ENCODE results near the gene KCTD5.
"Not testable (repeated sequence)": the region's sequence is repeated elsewhere in the genome, so short reads cannot be mapped to it uniquely, and the experiment has no call there.

The KCTD5 gene, protein sequence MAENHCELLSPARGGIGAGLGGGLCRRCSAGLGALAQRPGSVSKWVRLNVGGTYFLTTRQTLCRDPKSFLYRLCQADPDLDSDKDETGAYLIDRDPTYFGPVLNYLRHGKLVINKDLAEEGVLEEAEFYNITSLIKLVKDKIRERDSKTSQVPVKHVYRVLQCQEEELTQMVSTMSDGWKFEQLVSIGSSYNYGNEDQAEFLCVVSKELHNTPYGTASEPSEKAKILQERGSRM

GRCh38 chr16:2682209-2683021 is at the start of gene KCTD5:
Gene KCTD5, plus strand, starts transcription at chr16:2682523. Its CDS starts 26 bp downstream, at chr16:2682549.
- peak; percentile 74 to 93 for DNase-seq

GRCh38 chr16:2639071-2639721 is 43.1 kb upstream of the KCTD5 start:
- not testable (repeated sequence) for DNase-seq

DNA sequence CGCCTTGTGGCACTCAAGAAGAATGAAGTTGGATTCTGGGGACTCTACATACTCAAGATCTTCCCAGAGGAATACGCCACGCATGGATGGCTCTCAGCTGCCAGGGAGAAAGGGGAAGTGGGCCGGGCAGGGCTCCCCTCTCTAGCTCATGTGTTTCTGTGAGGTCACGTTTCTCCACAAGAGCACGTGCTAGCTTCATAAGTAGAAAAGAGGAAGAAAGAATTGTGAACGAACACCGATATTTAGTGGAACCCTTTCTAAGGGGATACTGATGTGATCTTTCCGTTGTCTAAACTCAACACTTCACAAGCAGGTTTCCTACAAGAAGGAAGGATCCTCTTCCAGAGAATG is 42.6 kb upstream of the KCTD5 start:
- DNase-seq: not testable (repeated sequence)

DNA sequence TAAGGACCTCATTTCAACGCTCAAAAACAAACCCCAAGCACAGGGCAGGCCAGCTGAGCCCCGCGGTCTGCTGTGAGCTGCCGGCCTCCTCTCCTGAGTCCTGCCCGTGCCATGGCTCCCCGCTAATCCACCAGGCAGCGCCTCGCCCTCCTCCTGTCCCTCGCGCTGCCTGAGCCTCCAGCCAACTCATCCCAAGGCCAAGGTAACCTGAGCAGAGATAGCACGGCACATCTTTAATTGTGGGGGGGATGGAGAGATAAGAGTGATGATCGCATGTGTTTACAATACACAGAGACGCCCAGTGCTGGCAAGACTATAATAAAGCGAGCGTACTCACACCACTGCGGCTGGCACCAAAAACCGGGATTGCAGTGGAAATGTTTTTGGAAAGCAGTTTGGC is 39.8 kb upstream of the KCTD5 start:
- DNase-seq: not testable (repeated sequence)

- not testable (repeated sequence) for DNase-seq
Observed at GRCh38 chr16:2644754-2645453, 37.4 kb upstream of the KCTD5 start.

DNA sequence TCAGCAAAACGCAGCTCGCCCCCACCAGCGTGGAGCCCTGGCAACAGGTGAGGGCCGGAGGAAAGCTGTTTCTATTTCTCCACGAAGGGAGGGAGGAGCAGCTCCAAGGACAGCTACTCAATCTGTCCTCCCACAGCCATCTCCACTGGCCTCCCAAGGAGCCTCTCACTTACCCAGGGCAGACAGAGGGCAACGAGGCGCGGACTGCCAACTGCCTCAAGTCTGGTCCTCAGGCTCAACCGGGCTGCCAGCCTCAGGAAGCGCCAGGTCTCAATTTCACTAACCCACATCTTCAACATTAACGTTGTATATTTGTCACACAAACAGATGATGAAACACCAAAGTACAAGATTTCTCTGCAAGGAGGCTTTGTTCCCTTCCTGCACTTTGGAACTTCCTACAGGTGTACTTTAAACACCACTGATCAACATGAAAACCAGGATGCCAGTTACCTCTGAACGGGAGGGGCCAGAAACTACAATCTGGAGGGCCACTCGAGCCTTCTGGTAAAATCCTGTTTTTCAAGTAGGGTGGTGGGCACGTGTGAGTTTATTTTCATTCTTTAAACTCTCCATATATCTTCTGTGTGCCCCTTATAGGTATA is 31.0 kb upstream of the KCTD5 start:
- not testable (repeated sequence) for DNase-seq

- not testable (repeated sequence) for DNase-seq
Observed at GRCh38 chr16:2653915-2654314, 28.4 kb upstream of the KCTD5 start.

GRCh38 chr16:2654949-2655348 is 27.4 kb upstream of the KCTD5 start:
- not testable (repeated sequence) for DNase-seq

DNA sequence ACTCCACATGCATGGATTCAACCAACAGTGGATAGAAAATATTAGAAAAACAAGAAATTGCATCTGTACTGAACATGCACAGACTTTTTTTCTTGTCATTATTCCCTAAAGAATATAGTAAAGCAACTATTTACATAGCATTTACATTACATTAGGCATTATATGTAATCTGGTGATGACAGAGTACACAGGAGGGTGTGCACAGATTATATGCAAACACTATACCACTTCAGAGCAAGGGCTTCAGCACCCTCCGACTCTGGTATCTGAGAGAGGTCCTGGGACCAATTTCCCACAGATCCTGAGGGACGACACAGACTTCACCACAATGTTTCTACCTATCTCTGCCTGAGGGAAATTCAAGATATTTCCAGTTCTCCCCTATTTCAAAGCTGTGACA is 25.3 kb upstream of the KCTD5 start:
- DNase-seq: peak in 1 of 2 experiments; percentile 43

GRCh38 chr16:2657803-2658202 is 24.5 kb upstream of the KCTD5 start:
- DNase-seq: not testable (repeated sequence)

GRCh38 chr16:2659560-2659959 is 22.8 kb upstream of the KCTD5 start:
- not testable (repeated sequence) for DNase-seq

DNA sequence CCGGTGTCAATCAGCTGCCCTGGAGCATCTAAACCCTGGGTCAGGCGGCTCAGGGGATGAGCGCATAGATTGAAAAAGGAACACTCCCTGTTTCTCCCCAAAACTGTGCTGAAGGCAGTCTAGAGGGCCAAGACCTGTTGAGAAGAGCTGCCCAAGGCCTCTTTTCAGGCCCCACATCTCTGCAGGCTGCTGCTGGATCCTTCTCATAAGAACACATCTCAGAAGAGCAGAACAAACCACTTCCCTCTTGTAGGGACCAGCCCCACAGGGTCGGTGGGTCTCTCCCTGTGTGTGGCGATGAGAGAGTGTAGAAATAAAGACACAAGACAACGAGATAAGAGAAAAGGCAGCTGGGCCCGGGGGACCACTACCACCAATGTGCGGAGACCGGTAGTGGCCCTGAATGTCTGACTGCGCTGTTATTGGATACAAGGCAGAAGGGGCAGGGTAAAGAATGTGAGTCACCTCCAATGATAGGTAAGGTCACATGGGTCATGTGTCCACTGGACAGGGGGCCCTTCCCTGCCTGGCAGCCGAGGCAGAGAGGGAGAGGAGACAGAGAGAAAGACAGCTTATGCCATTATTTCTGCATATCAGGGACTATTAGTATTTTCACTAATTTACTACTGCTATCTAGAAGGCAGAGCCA is 22.2 kb upstream of the KCTD5 start:
- DNase-seq: not testable (repeated sequence)

DNA sequence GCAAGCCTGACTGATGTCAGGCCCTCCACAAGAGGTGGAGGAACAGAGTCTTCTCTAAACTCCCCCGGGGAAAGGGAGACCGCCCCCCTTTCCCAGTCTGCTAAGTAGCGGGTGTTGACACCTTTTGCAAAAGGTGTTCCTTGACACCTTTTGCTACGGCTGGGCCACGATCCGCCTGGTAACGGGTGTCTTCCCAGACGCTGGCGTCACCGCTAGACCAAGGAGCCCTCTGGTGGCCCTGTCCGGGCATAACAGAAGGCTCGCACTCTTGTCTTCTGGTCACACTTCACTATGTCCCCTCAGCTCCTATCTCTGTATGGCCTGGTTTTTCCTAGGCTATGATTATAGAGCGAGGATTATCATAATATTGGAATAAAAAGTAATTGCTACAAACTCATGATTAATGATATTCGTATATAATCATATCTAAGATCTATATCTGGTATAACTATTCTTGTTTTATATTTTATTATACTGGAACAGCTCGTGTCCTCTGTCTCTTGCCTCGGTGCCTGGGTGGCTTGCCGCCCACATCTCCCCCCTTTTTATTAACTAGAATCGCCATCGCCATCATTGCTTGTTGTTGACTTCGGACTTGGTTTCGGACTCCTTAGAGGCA is 21.5 kb upstream of the KCTD5 start:
- peak in 1 of 2 experiments; percentile 26 for DNase-seq

DNA sequence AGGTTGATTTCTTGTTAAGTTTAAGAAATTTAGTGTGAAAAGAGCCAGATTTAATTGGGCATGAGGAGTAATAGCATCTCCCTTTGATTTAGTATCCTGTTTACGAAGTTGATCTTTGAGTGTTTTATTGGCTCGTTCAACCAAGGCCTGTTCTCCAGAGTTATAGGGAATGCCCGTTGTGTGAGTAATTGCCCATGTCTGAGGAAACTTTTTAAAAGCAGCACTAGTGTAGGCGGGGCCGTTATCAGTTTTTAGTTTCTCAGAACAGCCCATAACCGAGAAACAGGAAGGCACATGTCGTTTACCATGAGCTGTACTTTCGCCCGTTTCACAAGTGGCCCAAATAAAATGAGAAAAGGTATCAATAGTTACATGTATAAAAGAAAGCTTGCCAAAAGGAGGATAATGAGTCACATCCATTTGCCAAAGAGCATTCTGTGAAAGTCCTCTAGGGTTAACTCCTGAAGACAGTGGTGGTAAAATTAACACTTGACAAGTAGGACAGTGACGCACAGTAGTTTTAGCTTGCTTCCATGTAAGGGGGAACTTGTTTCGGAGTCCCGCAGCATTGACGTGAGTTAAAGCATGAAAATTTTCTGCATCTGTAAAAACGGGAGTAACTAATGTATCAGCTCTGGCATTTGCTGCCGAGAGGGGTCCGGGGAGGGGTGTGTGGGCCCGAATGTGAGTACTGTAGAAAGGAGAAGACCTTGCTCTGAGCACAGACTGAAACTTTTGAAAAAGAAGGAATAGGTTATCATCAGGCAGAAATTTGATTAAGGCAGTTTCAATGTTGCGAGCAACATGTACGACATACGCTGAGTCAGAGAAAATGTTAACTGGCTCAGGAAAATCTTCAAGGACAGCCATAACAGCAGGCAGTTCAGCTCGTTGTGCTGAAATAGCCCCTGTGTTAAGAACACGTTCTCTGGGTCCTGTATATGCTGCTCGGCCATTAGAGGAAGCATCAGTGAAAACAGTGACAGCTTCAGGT is 18.5 kb upstream of the KCTD5 start:
- DNase-seq: no peak

- no peak for DNase-seq
Observed at GRCh38 chr16:2664574-2664982, 17.7 kb upstream of the KCTD5 start.

- not testable (repeated sequence) for DNase-seq
Observed at GRCh38 chr16:2666671-2667070, 15.7 kb upstream of the KCTD5 start.

- not testable (repeated sequence) for DNase-seq
Observed at GRCh38 chr16:2669587-2669986, 12.7 kb upstream of the KCTD5 start.

GRCh38 chr16:2670017-2670416 is 12.3 kb upstream of the KCTD5 start:
- DNase-seq: peak in 1 of 2 experiments; percentile 41

DNA sequence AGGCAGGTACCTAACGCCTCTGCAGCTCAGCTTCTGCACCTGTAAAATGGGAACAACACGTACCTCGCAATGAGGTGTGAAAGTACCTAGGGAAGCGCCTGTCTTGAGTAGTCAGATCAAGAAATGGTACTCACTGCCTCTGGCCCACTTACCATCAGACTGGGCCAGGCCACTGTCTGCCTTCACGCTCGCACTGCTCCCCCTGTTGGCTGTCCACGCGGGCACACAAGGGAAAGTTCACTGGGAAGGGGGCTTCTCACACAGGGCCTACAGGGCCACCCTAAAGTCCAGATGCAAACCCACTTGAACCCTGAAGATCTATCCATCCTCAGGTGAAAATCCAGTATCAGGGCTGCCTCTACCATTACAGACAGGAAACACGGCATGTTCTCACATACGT is 11.1 kb upstream of the KCTD5 start:
- peak in 1 of 2 experiments; percentile 19 for DNase-seq

- no peak for DNase-seq
Observed at GRCh38 chr16:2671741-2672140, 10.6 kb upstream of the KCTD5 start.

Data from NCI-H526 (cell line).